ENCODE data around the gene AKAP12. TPM values are rescaled to one million over a fixed set of nuclear protein-coding genes. Genes with fewer than 3 reads are reported as not detected.

Gene AKAP12
- total RNA-seq, 1 donor from 2014 or later: 88.1 TPM

DNA sequence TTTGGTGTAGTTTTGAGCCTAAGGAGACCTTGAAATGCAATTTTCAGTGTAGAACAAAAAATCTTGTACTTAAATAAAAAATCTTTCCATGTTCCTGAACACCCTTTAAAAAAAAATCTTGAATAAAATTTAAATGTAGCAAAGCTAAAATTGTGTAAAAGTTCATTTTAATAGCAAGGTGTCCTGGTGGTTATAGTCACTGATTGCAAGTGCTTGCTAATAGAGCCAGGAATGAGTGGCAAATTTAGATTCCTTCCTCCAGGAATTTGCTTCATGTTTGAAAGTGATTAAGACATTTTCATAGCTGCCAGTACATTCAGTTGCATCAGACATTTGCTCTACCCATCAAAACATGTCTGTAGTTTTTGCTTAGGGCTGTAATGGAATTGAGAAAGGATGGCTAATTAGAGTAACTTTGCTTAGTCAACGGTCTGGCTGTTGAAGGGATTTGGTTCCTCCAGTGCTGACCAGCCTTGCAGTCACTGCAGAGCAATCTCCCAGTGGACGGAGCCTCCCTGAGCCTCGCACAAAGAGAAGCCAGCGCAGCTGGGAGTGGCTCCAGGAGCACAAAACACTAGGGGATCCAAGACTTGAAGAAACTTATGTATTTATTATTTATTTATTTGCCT lies 36.5 kb downstream of the AKAP12 start:
- Histone ChIP-seq H3K27ac (no peak overlapping the region), H3K9me3 (no peaks in the 10 kb centered on the region), H3K4me1 (no peaks in the 10 kb centered on the region), H3K4me3 (no peak overlapping the region), H3K27me3 (no peaks in the 10 kb centered on the region), H3K36me3 (no peaks in the 10 kb centered on the region)
- intact Hi-C loops (cut with DNase I): no loop called here
- TF ChIP-seq POLR2AphosphoS5 (IDR thresholded peaks at IDR 0.05; ENCODE audit: insufficient read depth in 1 of 2, low read depth in 1 of 2) (no peak), POLR2A (IDR thresholded peaks at IDR 0.05) (no peak), CTCF (IDR thresholded peaks at IDR 0.05) (no peak)
- DNase-seq (ENCODE audit: extremely low spot score in 2 of 2): no peak

DNA sequence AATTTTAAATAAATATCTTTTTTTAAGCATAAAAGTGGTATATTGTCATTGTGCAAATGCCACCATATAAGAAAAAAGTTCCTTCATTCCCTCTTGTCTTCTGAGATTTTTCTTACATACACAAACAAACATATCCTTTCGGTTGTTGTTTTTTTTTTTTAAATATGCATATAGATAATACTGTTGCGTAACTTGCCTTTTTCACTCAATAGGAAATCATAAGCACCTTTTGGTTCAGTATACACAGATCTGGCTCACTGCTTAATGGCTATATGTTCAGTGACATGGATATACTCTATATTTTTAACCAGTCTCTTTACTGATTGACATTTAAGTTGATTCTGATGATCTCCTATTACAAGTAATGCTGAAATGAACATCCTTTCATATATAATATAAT lies 40.1 kb downstream of the AKAP12 start:
- Histone ChIP-seq H3K9me3 (no peaks in the 10 kb centered on the region), H3K36me3 (no peaks in the 10 kb centered on the region), H3K4me1 (peaks cover 3% of the 10 kb centered on the region), H3K4me3 (no peak overlapping the region), H3K27me3 (no peaks in the 10 kb centered on the region), H3K27ac (no peak overlapping the region)
- DNase-seq (ENCODE audit: extremely low spot score in 2 of 2): no peak
- intact Hi-C loops (cut with DNase I): no loop called here
- TF ChIP-seq POLR2AphosphoS5 (IDR thresholded peaks at IDR 0.05; ENCODE audit: insufficient read depth in 1 of 2, low read depth in 1 of 2): no peak
- no peak for TF ChIP-seq CTCF (IDR thresholded peaks at IDR 0.05)
- no peak for TF ChIP-seq POLR2A (IDR thresholded peaks at IDR 0.05)

GRCh38 chr6:151280859-151281258 lies 41.1 kb downstream of the AKAP12 start:
- TF ChIP-seq POLR2AphosphoS5 (IDR thresholded peaks at IDR 0.05; ENCODE audit: insufficient read depth in 1 of 2, low read depth in 1 of 2) (no peak), POLR2A (IDR thresholded peaks at IDR 0.05) (no peak), CTCF (IDR thresholded peaks at IDR 0.05) (no peak)
- H3K36me3 ChIP-seq: no peaks in the 10 kb centered on the region
- H3K27ac ChIP-seq: no peak overlapping the region
- DNase-seq (ENCODE audit: extremely low spot score in 2 of 2): no peak
- intact Hi-C loops (cut with DNase I): no loop called here
- no peaks in the 10 kb centered on the region for H3K9me3 ChIP-seq
- H3K4me1 ChIP-seq: peaks cover 9% of the 10 kb centered on the region
- no peak overlapping the region for H3K4me3 ChIP-seq
- H3K27me3 ChIP-seq: no peaks in the 10 kb centered on the region

GRCh38 chr6:151284012-151284411 lies 44.2 kb downstream of the AKAP12 start:
- Histone ChIP-seq H3K36me3 (no peaks in the 10 kb centered on the region), H3K27me3 (no peaks in the 10 kb centered on the region), H3K9me3 (no peaks in the 10 kb centered on the region), H3K4me1 (peaks cover 13% of the 10 kb centered on the region), H3K4me3 (no peak overlapping the region), H3K27ac (no peak overlapping the region)
- intact Hi-C loops (cut with DNase I): no loop called here
- DNase-seq (ENCODE audit: extremely low spot score in 2 of 2): no peak
- TF ChIP-seq POLR2A (IDR thresholded peaks at IDR 0.05): no peak
- no peak for TF ChIP-seq CTCF (IDR thresholded peaks at IDR 0.05)
- TF ChIP-seq POLR2AphosphoS5 (IDR thresholded peaks at IDR 0.05; ENCODE audit: insufficient read depth in 1 of 2, low read depth in 1 of 2): no peak

DNA sequence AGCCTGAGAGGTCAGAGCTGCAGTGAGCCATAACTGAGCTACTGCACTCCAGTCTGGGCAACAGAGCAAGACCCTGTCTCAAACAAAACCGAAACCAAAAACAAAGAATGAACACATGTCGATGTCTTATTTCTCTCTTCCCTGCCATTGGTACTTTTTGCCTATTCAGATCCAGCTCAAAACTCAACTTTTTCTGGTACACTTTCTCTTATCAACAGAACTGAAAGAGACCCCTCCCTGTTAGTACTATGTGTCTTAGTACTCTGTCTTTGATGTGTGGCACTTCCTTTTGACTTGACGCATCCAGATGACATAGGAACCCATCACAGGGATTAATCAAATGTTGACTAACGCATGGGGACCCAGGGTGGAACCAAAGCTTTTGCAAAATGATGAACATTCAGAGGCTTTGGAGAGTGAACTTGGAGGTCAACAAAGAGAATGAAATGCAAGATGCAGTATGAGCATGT lies 44.8 kb downstream of the AKAP12 start:
- no peak overlapping the region for H3K4me3 ChIP-seq
- H3K27me3 ChIP-seq: no peaks in the 10 kb centered on the region
- TF ChIP-seq CTCF (IDR thresholded peaks at IDR 0.05): no peak
- TF ChIP-seq POLR2AphosphoS5 (IDR thresholded peaks at IDR 0.05; ENCODE audit: insufficient read depth in 1 of 2, low read depth in 1 of 2): no peak
- no peak for TF ChIP-seq POLR2A (IDR thresholded peaks at IDR 0.05)
- no peaks in the 10 kb centered on the region for H3K9me3 ChIP-seq
- H3K4me1 ChIP-seq: peaks cover 13% of the 10 kb centered on the region
- DNase-seq (ENCODE audit: extremely low spot score in 2 of 2): no peak
- no peaks in the 10 kb centered on the region for H3K36me3 ChIP-seq
- no peak overlapping the region for H3K27ac ChIP-seq
- intact Hi-C loops (cut with DNase I): no loop called here

Measured in vagina (tissue), 2 donors.